DMS53 (cell line): ENCODE measurements around the gene KIF26A.

ENCODE experiments used
- DNase-seq: peaks from one replicate; lab custom pipeline; 2025; lab: John Stamatoyannopoulos, UW

Gene KIF26A

DNA sequence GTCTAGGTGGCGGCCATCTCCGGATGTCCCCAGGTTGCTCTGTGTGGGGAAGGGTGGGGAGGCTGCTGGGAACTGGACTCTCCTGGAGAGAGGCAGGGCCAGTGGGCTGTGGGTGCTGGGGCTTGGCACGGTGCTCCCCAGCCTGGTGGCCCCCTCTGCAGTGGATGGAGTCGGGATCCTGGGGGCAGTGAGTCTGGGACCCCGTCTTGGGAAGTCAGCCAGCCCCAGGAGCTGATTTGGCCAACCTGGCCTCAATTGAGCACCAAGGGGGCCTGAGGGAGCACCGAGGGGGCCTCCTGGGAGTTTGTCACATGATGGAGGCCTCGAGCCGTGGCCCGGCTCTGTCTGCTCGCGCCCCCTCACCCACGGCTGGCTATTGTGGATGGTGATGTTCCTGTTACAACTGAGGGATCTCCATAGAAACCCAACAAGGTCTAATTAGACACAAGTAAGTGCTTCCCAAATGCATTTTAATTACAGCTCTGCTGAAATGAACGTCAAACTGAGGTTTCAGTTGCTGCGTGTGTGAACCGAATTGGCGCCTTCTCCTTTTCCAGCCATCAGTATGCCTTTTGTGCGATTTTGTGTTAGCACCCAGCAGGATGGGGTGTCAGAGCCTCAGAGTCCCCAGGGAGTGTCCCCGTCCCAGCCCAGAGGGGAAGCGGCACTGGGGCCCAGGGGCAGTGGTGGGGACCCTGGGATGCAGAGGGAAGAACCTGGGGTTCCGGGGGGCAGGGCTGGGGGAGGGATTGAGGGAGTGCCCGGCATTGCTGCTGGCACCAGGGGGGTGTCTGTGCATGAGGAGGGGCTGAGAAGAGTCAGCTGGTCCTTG, 71.8 kb downstream of the KIF26A start:
- DNase-seq, result no peak

DNA sequence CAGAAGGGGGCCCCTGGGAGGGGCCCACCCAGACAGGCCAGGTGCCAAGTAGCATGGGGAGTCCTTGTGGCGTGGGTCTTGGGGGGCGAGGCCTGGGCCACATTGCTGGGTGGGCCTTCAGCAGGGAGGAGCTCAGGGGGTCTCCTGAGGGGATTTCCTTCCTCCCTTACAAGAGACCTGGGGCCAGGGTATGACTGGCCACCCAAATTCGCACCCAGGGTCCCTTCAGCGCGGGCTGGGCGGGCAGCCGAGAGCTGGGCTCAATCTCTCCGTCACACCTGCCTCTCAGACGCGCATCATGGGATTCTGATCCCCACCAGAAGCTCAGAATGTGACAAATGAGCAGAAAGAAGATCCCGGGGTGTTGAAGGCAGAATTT, 72.4 kb downstream of the KIF26A start:
- DNase-seq, result no peak

DNA sequence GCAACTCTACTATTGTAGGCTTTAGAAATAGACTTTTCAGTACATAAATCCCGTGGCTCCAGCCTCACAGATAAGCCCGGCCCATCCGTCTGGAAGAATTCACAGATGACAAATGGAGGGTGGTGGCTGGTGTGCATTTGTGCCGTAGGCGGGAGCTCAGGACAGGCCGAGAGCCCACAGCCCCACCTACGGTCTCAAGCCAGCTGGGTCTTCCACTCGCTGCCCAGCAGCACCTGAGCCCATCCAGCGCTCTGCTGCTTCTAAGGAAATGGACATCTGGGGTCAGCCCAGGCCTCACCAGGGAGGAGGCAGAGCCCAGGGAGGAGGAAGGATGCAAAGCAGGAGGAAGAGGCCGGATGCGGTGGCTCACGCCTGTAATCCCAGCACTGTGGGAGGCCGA, 72.8 kb downstream of the KIF26A start:
- no peak for DNase-seq

DNA sequence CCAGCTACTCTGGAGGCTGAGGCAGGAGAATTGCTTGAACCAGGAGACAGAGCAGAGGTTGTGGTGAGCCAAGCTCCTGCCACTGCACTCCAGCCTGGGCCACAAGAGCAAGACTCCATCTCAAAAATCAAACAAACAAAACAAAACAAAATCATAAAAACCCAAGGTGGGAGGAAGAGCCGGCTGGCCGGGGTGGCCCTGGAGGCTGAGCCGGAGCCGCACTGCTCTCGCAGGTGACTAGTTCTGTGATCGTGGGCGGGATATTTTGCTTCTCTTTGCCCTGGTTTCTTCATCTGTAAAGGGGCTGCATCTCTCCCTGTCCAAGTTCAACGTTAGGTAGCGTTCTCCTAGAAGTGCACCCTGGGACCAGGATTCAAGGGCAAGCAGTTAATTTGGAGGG, 73.4 kb downstream of the KIF26A start:
- no peak for DNase-seq

DNA sequence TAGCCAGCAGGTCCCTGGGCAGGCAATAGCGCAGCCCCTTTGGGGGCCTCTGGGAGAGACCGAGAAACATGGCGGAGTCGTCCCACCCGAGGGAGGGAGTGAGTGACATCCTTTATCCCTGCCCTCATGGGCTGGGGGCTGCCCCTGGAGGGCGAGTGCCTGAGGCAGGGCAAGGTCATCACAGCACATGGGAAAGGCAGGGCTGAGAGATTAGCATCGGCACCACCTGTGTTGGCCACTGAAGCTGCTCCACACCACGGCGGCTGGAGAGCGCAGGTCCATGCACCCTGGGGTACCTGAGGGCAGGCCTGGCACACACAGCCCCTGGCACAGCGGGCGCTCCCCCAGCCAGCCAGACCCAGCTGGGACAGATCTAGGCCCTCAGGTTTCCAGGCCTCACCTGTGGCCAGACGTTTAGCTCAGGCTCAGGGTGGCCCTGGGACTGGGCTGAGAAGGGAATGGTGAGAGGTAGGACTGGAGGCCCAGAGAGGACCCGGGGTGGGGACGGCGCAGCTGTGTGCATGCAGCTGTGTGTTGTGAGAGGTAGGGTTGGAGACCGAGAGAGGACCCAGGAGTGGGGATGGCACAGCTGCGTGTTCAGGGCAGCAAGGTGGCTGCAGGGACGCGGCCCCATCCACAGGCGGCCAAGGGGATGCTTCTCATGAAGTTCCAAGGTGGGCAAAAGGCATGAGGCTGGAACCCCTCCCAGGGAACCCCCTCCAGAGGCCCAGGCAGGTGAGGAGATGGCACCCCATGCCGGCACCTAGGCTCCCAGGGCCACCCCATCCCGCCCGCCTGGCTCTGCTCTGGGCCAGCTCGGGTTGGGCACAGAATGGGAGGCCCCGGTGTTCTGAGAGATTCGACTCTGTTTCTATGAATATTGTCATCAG, 74.1 kb downstream of the KIF26A start:
- DNase-seq, result no peak

DNA sequence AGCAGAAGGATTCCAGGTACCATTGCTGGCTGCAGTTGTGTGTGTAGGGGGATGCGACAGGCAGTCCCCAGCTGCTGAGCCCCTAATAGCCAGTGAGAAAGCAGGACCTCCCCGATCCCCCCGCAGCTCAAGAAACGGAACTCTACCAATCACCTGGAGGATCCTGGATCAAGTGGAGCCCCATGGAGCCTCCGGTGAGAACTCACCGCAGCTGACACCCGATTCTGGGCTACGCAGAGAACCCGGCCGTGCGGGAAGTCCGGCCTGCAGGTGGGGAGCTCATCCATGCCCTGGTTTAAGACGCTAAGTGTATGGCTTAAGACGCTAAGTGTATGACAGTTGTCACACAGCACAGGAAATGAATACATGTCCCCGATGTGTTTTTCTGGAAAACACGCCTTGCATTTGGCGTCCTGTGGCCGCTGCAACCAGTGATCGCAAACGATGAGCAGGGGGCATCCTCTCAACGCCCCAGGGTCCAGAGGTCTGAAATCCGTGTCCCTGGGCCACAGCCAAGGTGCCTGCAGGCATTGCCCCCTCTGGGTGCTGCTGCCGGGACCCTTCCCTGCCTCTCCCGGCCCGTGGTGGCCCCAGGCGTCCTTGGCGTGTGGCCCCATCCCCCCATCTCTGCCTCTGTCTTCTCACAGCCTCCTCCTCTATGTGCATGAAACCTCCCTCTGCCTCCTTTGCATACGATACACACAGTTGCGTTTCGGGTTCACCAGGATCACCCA, 75.1 kb downstream of the KIF26A start:
- DNase-seq, result no peak

DNA sequence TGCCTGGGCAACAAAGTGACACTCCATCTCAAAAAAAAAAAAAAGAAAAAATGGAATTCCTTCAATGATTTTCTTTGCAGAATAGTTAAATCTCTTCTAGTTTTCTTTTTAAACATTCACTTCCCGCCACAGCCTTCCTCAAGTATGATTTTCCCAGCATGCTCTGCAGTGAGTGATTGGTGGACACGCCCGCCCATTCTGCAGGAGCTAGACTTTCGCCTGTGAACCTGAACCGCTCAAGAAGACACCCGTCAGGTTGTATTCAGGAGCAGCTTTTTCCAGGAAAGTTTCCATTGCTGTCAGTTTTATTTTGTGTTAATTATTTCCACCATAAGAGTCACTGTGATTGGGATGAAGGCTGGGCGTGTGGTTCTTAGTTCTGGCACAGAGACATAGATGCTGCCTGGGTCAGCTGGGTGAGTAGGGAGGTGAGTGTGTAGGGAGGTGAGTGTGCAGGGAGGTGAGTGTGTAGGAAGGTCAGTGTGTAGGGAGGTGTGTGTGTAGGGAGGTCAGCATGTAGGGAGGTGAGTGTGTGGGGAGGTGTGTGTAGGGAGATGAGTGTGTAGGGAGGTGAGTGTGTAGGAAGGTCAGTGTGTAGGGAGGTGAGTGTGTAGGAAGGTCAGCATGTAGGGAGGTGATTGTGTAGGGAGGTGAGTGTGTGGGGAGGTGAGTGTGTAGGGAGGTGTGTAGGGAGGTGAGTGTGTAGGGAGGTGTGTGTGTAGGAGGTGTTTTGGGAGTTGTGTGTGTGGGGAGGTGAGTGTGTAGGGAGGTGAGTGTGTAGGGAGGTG, 76.2 kb downstream of the KIF26A start:
- DNase-seq, result no peak

DNA sequence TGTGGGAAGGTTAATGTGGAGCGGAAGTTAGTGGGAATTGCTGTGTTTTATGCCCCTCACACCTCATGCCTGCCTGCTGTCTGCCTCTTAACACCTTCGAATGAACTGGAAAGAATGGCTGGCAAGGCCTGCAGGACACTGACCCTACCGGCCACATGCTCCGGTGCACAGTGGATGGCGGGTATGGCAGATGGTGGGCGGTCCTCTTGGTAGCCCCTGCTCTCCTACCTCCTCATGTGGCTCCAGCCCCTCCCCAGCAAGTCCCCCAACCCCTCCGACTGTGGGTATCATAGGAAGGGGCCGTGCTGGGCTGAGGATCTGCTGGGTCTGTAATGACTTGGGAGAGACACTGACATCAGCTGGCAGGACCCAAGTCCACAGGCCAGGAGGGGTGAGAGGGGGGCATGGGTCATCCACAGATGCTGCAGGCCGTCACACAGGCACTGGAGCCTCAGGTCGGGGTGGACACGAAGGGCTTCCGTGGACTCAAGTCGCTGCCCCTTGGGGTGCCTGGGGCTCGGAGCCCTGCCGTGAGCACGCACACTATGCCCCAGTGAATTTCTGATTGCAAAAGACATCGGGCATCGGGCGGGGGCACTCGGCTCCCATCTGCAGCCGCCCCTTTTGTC, 77.4 kb downstream of the KIF26A start:
- DNase-seq, result no peak

DNA sequence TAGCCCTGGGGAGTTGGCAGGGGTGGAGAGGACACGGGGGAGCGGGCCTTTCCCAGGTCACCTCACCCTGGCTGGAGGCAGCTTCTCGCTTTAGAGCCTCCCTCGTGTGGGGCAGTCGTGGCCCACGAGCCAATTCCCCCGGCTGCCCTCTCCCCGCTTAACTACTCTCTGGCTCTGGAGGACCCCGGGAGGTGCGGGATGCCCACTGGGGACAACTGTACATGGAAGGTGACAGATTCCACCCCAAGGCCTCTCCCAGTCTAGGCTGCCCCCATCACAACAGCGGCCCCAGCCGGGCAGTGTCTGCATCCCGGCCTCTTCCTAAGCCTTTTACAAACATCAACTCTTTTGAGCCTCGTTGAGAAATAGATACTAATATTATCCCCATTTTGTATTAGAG, 78.1 kb downstream of the KIF26A start:
- no peak for DNase-seq

DNA sequence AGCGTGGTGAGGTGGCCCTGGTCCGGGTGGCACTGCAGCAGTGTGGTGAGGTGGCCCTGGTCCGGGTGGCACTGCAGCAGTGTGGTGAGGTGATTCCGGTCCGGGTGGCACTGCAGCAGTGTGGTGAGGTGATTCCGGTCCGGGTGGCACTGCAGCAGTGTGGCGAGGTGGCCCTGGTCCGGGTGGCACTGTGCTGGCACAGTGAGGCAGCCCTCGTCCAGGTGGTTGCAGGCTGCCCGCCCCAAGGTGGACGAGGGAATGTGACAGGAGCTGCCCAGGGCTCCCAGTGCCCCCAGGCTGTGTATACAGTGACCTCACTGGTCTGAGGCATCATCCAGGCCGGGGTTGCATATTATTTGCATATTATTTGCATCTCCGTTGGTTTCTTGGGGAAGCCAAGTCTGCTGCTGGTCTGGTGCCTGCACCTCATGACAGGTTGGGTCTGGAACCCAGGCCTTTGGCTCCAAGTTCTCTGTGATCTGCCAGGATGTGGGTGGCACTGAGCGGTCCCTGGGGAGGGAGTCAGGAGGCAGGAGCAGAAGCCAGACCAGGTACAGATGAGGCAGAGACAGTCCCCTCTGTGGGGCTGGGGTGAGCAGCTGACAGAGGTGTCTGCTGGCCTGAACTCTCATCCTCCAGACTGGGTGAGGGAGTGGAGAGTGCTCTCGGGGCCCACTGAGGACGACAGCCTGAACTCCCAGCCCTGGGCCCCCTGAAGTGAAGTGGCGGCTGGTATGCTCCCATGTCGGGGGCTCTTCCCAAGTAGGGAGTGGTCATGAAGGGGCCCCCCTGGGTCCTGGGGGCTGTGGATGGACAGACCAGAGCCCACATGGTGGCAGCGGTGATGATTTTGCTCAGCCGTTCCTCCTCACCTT, 79.3 kb downstream of the KIF26A start:
- no peak for DNase-seq

DNA sequence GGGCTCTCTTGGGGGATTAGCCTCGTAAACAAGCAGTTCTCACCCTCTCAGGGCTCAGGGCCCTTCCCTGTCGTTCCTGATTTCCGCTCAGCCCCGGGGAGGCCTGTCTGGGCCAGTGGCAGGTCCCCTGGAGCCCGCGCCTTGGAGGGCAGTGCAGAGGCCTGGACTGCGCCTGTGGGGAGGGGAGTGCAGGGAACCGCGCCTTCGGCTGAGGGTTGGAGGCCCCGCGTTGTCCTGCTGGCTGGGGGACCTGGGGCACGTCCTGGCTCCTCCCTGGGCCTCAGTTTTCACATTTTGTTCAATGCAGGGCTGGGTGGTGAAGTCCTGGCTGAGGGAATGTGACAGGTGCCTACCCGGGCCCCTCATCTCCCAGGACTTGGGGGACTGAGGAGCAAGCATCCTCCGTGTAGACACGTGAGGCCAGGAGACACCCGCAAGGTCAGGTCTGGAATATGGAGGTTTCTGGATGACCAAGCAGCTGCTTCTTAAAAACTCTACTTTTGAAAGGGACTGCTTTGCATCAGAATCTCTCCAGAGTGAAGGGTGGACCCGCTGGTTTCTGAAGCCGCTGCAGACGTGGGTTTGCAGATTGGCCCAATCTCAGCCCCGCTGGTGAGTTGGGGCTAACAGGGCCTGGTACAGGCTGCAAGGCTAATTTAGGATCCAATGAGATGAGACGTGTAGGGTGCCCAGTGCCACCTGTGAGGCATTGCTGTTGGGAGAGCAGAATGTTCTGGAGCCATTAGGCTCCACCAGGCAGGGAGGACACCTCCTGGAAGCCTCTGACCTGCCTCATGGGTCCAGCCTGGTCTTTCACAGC, 80.2 kb downstream of the KIF26A start:
- no peak for DNase-seq

DNA sequence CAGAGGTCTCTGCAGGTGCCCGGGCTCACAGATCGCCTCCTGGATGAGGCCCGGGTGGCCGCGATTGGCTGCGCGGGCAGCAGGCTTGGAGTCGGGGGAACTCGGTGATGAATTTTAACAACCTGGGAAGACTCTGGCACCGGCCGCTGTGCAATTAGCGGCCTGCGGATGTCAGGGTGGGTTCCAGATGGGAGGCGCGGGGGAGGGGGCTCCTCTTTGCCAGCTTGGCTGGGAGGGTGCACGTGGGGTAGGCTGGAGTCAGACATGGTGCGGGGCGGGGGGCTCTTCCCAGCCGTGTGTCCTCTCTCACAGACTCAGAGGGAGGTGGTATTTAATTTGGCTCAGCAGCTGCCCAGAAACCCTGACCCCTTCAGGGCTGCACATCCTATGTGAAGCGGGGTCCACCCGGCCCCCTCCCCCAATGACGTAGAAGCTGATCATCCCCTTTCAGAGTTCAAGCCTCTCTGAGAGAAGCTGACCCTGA, 81.4 kb downstream of the KIF26A start:
- no peak for DNase-seq

DNA sequence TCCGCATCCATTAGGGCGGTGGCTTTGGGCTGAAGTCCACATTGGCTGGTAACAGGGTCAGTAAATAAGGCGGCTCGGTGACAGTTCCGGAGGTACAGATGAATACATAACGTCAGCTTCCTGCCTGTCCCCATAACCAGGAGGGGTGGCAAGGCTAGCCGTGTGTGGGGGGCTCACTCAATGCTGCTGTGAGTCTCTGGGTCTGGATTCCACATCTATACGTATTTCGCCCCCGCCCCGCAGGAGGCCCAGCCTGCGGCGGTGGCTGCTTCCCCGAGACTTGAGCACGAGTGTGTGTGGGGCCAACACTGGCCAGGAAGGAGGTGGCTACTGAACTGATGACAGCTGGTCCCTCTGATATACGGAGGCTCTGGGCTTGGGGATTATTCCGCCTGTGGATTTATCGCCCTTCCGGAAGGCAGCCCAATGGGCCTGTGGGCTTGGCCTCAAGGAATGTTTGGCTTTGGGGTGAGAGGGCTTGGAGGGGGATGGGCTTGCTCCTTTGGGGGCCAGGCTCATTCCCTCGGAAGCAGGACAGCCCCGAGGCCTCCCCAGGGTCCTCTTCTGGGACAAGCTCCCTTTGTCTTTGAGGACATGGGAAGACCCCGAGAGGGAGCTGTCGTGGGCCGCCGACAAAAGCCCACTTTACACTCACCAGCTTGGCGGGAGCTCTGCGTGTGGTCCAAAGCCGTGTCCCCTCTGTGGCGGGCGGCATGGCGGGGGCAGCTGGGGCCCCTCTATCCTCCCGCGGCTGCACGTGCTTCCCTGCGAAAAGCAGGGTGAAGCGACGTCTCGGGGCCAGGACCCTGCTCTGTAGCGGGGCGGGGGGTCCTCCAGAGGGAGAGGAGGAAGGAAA, 82.1 kb downstream of the KIF26A start:
- DNase-seq, result no peak

DNA sequence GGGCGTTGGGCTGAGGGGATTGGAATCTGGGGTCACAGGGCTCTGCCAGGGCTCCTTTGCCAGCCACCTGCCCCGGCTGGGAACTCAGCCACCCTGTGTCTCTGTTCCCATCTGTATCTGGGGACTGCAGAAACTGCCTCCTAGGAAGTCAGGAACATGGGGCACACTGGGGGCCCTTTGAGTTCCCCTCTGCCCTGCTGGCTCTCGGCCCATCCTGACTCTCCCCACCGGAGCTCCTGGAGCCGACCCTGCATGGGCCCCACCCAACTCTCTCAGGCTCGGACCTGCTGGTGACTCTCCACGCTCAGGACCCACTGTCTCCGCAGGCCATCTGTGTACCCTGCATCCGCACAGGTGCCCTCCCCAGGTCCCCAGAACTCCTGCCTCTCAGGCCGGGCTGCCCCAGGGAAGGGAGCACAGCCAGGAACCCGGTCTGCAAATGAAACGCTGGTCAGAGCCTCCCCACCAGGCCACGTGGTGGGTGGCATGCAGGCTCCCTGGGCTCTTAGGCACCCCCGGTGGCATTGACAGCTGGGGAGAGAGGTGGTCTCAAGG, 82.8 kb downstream of the KIF26A start:
- no peak for DNase-seq

DNA sequence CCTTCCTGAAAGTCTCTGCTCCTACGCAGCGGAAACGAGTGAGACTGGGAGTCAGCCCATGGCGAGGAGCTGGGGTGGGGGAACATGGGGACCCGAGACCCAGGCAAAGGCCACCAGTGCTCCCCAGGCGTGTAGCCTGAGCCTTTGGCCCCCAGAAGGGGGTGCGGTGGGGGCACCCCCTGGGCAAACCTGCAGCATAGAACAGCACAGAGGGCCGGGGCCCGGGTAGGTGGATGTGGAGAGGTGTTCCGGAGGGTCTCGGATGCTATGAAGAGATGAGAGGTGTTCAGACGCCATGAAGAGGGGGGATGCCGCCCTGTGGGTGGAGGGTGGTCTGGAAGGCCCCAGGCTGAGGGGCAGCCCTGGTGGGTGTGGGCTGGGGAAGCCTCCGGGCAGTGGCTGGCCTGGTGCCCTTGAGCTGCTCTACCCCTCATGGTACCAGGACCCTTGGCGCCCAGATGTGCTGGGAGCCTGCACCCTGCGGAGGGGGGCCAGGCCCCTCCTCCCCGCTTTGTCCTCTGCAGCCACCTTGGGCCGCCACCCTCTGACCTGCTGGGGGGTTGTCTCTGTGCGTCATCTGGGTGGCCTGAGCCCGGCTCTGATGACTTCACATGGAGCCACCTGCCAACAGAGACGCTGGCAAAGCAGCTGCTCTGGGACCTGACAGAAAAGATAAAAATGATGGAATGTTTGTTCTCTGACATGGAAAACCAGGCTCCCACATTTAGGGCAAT, 83.4 kb downstream of the KIF26A start:
- DNase-seq, result no peak

DNA sequence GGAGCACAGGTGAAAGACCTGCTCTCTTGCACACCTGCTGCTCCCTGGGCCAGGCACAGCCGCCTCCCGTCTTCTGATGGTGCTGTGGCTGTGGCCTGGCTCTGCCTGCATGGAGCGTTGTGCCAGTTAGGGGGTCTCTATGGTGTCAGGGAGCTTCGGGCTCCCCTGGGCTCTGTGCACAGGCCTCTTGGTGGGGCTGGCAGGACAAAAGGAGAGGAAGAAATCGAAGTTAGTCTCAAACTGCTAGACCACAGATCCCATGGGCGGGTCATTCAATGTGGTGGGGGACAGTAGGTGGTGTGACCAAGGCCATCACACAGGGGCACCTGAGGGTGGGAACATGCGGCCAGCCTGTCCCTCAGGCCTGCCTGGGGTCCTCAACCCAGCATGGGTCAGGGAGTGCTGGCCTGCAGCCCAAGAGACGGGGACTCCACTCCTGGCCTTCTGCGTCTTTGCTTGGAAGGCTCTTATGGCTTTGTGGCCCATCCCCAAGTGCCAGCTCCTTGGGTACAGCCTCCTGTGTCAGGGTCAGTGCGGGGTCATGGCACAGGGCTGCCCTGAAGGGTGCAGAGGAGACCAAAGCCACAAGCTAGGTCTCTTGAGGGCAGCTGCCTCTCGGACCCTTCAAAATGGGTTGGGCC, 84.1 kb downstream of the KIF26A start:
- no peak for DNase-seq
